ENCODE results near the gene MACC1.
"Not testable (repeated sequence)": the region's sequence is repeated elsewhere in the genome, so short reads cannot be mapped to it uniquely, and the experiment has no call there.

The MACC1 gene

DNA sequence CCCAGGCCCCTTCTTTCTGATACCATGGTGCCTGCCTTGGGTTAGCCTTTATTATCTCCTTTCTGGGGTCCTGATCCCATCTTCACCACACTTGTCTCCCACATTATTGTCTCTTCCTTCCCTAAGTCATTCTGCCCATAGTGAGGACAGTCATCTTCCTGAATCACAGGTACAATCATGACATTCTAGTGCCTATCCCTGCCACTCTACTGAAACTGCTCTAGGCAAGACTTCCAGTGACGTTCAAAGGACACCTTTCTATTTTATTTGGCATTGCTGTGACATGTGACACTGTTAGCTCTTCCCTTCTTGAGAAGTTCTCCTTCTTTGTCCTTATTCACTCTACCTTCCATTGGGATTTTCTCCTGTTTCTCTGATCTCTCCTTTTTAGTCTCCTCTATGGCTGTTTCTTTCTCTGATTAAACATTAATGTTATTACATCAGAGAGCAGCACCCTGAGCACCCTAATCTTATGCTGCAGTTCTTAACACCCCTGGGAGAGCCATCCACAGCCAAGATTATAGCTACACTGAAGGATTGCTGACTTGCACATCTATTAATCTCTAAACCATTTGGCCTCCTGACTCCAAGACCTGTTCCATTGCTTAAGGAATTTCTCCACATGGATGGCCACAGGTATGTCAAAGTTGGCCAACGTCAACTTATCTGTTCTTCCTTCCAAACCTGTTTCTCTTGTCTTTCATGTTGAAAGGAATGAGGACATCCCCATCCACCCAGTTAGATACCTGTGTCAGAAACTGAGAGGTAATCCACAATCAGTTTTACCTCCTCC is 10.9 kb downstream of the MACC1 start:
- no peak for DNase-seq

DNA sequence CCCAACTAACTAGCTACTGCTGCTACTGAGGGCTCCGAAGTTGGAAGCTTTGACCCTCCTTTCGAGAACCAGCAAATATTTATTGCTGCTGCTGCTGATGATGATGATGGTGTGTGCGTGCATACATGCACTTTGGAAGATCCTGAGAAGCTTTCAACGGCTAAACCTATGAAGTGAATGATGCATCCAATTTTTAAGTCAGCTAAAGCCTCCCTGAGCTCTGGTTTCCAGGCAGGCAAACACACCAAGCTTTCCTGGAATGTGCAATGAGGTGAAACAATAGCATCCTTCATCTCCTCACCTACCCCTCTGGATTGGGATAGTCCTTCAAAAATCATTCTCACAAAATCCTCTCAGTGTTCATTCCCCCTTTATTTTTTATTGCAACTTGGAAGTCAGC is 13.9 kb downstream of the MACC1 start:
- DNase-seq, result no peak

DNA sequence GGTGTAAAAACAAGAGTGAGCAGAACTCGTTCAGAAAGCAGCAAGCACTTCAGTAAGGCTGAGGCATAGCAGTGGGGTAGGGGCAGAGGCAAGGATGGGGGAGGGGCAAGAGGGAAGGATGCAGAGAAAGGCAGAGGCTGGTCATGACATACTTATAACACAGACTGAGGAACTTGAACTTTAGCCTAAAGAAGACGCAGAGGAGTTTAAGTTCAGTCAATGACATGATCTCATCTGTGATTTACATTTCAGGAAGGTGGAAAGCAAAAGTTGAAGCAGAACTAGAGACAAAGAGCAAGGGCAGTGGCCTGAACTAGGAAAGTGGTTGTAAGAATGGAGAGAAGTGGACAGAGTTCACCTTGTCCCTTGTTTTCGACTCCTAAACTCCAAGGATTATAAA is 15.8 kb downstream of the MACC1 start:
- no peak for DNase-seq

DNA sequence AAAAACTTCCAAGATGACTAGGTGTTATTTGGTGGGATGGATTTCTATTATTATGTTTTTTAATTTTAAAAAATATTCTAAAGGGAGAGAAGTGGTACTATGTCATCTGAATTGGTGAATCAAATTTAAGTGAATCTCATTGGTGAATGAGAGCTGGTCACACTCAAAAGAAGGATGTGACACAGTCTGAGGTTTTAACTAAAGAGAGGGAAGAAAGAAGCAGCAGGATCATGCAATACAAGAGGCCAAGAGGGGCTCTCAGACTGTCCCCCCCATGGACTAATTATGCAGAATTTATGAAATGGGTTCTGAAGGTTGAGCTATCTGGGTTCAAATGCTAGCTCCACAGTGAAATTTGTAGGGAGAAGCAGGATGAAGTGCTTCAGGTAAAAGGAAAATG is 16.2 kb downstream of the MACC1 start:
- DNase-seq, result no peak

DNA sequence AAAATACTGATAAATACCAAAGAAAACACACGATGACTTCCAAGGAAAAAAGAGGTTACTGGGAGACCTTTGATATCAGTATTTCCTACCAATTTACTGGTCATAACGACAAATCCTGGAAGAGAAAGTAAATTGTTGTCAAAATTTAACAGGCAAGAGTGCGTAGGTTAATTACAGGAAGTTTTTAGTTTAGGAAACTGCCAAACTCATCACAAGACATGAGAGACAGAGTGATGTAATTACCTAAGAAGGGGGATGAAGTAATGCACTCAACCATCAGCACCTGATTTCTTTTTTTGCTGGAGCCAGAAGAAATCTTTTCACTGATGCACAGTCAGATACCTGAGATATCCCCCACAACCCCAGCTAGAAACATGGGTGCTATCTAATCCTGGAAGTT is 16.8 kb downstream of the MACC1 start:
- no peak for DNase-seq

DNA sequence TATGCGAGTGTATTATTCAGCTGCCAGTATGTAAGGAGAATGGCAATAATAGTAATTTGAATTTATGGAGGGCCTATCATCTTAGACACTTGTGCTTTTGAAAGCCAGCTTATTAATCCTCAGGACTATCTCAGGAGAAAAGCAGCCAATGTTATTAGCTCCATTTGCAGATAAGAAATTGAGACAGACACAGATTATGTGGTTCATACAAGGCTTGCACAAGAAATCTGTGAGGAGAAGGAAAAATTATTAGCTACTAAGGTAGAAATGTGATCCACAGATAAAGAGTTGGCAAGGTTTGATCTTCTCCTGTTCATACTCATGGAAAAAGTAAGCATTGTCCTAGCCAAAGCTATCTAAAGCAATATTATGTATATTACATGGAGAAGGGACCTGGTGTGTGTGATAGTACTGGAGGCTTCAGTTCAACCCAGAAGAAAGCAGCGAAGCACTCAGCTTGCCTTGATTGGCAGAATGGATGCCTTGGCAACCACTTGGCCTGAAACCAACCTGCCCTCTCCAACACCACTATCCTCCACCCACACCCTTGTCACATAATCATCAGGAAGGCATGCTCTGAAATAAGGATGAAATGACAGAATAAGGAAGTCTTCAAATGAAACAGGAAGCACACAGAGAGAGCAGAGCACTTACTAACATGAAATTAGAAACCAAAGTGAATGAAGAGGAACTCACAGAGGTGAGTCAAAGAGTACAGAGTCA is 18.0 kb downstream of the MACC1 start:
- no peak for DNase-seq

DNA sequence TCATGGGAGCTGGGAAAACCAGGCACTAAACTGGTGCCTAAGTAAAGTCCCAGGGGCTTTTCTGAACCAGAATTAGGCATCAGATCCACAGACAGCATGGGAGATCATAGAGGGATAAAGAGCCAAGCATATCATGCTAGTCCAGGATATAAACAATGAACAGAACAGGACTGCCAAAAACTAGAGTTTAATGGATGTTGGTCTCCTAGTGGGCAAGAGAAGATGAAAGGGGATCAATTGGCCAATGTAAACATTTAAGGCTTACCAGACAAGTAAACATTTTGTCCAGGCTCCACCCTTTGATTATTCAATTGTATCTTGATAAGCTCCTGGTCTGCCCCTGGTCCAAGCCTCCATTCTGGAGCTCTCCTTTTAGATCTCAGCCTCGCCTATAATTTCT is 18.9 kb downstream of the MACC1 start:
- DNase-seq, result no peak

DNA sequence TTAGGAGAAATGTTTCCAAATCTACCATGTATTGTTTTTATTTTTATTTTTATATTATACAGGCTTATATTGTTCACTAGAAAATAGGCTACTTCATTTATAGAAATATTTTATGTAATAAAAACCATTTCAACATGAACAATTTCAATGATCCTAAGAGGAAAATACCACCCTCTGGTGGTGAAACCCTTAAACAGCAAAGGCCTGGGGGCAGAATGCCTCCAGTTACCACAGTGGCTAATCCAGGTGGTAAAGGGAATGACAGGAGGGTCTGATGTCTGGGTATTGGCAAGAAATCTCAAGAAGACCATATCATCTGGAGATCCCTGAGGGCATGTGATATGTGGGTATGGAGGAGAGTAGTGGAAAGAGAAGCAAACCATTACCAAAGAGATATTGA is 19.3 kb downstream of the MACC1 start:
- DNase-seq, result no peak

DNA sequence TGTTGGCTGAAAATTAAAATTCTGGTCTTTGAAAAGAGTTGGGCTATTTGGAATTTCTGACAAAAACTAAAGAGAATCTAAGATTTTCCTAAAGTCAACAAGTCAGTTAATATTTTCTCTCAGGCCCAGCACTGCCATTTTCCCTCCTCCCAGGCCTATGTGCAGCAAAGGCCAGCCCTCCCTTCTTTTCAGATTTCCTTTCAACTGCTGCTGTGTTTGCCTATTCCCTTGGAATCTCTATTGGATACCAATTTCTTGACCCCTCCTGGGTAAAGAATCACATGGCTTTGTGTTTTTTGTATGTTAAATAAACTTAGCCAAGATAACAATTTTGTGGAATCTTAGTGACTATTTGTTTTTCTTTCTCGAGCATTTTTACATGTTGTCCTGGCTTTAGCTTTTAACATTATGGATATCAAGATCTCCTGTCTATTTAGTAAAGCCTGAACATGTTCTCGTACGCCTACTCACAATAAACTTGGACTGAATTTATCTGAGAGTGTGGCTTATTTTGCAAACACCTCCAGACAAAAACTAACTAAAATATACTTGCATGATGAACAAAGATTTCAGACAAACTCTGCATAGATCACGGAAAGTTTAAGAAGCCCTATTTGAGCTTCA is 19.9 kb downstream of the MACC1 start:
- no peak for DNase-seq

DNA sequence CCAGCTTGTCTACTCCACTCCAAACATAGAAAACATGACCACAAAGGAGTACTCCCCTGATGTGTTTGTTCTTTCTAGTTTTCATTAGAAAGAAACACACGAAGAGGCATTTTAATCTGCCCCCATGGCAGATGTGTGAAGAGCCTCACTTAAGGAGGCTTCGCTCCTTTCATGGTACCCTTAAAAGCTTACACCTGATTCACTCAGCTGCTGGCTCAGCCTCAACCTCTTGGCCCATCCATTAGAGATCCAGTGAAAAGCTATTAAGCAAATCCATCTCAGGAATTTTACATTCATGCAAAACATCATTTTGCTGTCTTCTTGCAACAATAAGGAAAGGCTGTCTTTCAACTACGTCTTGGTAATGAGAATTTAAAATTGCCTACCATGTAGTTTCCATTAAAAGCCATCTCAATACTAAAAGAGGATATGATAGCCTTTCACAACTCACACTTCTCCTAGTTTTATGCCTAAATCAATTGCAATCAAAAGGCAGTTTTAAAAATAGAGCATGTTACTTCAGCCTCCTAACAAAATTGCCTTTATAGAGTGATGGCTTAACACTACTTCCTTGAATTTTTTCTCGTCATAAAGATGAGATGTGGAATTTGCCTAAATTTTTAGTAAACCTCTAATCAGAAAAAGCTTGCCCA is 22.7 kb downstream of the MACC1 start:
- no peak for DNase-seq

DNA sequence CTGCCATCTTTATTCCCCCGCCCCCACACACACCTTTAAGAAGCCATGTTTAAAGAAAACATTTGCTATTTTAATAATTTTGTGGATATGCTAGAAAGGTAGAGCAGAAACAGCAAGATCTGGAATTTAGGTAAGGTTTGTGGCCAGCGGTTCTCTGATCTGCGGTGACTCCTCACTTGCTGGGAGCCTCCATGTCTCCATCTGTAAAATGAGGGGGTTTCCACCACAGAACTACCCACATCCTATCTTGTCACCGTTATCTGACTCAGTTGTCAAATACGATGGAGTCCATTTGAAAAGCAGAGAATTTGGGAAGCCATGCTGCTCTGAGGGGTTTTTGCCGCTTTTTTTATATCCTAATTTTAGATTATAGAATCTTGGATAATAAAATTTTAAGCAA is 23.3 kb downstream of the MACC1 start:
- DNase-seq, result no peak

DNA sequence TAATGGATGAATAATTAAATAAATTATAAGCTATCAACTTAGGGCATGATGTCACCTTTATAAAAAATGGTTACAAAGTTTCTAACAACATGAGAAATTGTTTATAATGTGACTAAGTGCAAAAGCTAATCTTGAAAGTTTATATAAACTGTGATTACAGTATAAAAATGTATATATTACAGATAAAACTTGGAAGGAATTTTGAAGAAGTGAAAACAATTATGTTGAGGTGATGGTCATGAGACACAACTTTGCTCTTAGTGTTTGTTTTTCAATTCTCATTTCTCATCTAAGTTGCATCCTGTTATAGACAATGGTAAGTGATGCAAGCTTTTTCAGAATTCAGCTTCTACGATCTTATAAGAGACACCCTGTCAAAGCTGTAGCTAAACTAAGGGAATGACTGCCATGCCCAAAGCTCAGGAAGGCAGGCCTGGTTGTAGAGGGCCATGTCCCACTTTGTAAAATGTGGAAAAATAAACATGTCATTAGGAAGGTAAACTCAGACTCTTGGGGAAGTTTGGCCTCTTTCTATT is 23.9 kb downstream of the MACC1 start:
- no peak for DNase-seq

DNA sequence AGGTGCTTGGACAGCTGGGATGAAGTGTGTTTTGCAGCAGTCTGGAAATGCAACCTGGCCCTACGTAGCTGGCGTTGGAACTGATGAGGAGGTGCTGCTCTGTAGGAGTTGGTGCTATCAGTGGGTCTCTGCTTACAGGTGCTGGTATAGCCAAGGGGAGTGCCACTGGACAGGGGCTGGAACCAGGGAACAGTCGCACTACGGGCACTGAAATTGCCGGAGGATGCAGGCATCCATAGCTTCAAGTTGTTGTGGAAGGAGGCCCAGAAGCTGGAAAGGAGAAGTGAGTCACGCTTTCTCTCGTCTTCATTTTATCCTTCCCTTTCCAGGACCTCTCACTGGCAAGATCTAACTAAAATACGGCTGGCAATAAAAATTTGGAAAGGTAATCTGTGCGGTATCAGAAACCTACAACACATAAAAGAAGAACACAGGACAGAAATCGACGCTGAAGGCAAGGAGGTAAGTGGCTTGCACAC is 25.8 kb downstream of the MACC1 start:
- no peak for DNase-seq

DNA sequence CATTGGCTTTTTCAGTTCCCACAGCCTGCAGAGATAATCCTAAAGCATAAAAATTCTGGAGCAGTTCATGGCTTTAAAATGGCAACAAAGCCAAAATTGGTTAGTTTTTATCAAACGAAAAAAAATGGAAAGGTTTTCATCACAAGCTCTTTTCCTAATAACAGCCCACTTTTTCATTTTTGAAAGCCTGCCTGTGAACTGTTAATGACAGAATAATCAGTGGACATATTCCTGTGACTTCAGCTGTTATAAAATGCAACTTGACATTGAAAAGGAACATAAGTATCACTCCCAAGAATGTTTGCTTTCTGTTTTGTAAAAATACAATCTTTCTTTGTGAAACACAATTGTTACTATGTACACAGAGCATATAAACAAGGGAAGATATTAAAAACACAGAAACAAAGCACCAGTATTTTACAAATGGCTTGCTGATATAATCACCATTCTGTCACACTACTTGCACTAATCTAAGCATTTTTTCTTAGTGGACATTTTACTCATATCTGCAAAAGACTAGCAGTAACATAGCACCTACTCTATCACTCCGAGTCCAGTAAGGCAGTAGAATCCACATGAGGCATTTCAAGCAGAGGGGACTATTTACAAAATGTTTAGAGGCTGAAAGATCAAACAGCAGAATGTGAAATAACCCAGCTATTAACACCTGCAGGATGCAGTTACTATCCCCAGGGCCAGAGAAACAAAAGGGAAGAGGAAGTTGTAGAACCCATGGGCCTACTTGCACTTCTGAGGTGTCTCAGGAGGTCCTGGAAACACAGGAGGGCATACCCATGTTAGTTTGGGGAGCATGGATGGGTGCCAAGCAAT is 26.4 kb downstream of the MACC1 start:
- DNase-seq, result no peak

DNA sequence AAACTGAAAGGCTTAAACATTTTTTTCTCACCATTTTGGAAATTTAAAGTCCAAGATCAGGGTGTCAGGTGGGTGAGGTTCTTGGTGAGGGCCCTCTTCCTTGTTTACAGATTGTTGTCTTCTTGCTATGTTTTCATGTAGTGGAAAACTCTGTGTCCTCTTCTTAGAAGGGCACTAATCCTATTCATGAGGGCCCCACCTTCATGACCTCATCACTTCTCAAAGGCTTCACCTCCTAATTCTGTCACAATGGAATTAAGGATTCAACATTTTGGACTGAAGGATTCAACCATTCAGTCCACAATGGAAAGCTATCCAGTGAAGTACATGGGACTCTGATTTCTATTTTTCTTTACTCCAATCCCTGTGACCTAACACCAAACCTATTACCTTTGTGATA is 27.3 kb downstream of the MACC1 start:
- DNase-seq, result no peak

DNA sequence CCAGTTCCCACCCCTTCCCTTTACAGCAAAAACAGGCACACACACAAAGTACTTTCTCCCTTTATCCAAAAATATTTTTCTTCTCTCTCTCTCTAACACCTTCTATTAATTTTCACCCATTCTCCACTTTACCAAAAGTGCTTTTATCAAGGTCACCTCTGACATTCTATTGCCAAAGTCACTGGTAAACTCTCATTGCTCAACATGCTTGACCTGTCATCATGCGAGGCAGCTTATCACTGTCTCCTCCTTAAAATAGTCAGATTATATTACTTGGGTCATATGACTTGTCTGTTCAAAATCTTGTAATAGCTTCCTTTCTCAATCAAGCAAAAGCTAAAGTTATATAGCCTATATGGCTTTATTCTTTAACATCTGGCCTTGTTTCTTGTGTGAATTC is 28.6 kb downstream of the MACC1 start:
- DNase-seq, result no peak

DNA sequence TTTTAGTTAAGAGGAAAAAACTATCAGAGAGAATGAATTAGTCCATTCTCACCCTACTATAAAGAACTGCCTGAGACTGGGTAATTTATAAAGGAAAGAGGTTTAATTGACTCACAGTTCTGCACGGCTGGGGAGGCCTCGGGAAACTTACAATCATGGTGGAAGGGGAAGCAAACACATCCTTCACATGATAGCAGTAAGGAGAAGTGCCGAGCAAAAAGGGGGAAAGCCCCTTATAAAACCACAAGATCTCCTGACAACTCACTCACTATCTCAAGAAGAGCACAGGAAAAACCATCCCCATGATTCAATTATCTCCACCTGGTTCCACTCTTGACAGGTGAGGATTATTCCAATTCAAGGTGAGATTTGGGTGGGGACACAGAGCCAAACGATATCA is 29.3 kb downstream of the MACC1 start:
- DNase-seq, result not testable (repeated sequence)

DNA sequence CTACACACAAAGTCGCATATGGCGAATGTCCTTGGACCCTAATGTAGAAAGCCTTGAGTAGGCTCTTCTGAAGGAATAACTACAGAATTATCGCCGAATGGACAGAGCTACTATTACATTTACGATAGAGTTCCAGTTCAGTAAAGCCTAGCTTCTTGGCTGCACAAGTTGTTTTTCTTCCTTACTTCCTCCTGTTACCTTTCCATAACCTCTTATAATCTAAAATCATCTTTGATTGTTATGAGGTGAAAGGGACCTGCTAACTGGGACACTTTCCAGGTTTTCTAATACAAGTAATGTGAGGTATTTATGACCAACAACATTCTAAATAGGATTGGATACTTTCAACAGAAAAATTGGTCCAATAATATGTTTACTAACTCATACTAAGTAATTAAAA is 31.2 kb downstream of the MACC1 start:
- no peak for DNase-seq

DNA sequence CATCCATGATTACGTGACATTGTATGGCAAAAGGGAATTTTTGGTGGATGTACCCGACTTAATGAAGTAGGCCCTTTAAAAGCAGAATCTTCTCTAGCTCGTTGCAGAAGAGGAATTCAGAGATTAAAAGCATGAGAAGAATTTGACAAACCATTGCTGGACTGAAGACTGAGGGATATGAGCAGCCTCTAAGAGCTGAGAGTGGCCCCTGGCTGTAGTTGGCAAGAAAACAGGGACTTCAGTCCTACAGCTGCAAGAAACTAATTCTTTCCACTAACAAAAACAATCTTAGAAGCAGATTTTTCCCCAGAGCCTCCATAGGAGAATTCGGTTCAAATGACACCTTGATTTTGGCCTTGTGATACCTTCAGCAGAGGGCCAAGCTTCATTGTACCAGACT is 34.1 kb downstream of the MACC1 start:
- DNase-seq, result no peak

DNA sequence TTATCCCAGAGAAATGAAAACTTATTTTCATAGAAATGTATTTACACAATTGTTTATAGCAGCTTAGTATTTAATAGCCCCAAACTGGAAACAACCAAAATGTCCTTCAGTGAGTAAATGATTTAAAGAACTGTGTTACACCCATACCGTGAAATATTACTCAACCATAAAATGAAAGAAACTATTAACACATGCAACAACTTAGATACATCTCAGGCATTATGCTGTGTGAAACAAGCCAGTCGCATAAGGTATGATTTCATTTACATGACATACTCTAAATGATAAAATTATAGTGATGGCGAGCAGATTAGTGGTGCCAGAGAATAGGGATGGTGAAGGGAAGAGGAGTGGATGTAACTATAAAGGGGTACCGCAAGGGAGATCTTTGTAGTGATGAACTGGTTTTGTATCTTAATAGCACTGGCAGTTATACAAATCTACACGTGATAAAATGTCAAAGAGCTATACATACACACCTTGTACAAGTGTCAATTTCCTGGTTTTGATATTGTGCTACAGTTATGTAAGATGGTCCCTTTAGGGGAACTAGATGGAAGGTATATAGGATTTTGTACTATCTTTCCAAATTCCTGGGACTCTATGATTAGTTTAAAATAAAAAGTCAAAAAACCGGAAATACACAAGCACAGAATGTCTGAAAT is 40.5 kb downstream of the MACC1 start:
- no peak for DNase-seq

DNA sequence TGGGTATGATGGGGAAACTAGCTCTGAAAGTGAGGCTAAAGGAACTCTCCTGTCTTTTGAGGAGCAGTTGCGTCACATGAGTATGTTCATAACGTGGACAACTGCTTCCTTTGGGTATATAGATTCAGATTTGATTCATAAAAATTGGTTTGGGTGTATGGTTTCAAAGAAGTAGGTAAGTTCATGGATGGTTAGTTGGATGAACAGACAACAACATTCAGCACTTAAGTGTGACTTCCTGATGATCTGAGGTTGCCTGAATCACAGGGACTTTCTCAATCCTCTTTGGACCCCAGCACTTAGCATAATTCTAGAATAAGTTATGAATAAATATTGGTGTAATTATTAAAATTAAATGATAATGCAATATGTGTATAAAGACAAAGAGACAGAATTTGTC is 43.4 kb downstream of the MACC1 start:
- DNase-seq, result no peak

Measured in activated CD4-positive, CD25-positive, alpha-beta regulatory T cell treated with anti-CD3 and anti-CD28 coated beads, Interleukin-2, amount 50 U/mL, for 72 hours (primary cell).